ENCODE data around the gene RHOU. TPM values are rescaled to one million over a fixed set of nuclear protein-coding genes. Genes with fewer than 3 reads are reported as not detected.

Gene RHOU
- polyA plus RNA-seq, 1 donor from 2014 or later, result 13.0 TPM

DNA sequence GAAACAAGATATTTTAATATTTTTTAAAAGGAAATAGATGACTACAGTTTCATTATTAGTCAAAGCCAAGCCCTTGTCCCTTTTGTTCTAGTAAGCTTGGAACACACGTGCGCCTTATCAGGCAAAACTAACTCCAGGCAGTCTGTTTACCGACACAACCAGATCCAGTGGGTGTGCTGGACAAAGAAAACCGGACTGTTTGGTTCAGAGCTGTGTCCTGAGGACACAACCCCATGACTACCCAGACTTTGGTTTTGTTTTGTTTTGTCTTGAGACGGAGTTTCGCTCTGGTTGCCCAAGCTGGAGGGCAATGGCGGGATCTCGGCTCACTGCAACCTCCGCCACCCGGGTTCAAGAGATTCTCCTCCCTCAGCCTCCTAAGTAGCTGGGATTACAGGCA, 13.9 kb upstream of the RHOU start:
- Histone ChIP-seq H3K27ac (ENCODE audit: low read length) (no peak overlapping the region), H2AFZ (ENCODE audit: low read depth, low read length) (no peak overlapping the region), H3F3A (ENCODE audit: insufficient read depth, low read length, poor library complexity, severe bottlenecking) (no peaks in the 10 kb centered on the region), H3K27me3 (ENCODE audit: insufficient read depth, low read depth, low read length) (no peaks in the 10 kb centered on the region), H3K4me3 (ENCODE audit: low read length) (no peak overlapping the region), H4K20me1 (ENCODE audit: insufficient read depth) (no peaks in the 10 kb centered on the region), H3K9me2 (ENCODE audit: insufficient read depth, low read length) (no peaks in the 10 kb centered on the region), H3K36me3 (ENCODE audit: insufficient read depth, low read length) (no peaks in the 10 kb centered on the region), H3K9ac (ENCODE audit: low read length) (no peak overlapping the region), H3K79me2 (replicated peaks; ENCODE audit: insufficient read depth, low read length) (no peaks in the 10 kb centered on the region), H3K4me2 (ENCODE audit: low read length) (no peak overlapping the region), H3K9me3 (ENCODE audit: low read length) (no peaks in the 10 kb centered on the region)
- no peak for TF ChIP-seq REST (IDR thresholded peaks at IDR 0.05; ENCODE audit: borderline replicate concordance)
- TF ChIP-seq RAD21 (conservative IDR thresholded peaks at IDR 0.05), result no peak
- no peak for TF ChIP-seq TAF1 (IDR thresholded peaks at IDR 0.05; ENCODE audit: low read depth)
- TF ChIP-seq SMC3 (conservative IDR thresholded peaks at IDR 0.05; ENCODE audit: poor library complexity), result no peak
- TF ChIP-seq EZH2 (IDR thresholded peaks at IDR 0.05; ENCODE audit: borderline replicate concordance, insufficient read depth, low read length, poor library complexity, severe bottlenecking), result no peak
- TF ChIP-seq EP300 (conservative IDR thresholded peaks at IDR 0.05; ENCODE audit: poor library complexity, severe bottlenecking), result no peak
- TF ChIP-seq, protein P1, sequence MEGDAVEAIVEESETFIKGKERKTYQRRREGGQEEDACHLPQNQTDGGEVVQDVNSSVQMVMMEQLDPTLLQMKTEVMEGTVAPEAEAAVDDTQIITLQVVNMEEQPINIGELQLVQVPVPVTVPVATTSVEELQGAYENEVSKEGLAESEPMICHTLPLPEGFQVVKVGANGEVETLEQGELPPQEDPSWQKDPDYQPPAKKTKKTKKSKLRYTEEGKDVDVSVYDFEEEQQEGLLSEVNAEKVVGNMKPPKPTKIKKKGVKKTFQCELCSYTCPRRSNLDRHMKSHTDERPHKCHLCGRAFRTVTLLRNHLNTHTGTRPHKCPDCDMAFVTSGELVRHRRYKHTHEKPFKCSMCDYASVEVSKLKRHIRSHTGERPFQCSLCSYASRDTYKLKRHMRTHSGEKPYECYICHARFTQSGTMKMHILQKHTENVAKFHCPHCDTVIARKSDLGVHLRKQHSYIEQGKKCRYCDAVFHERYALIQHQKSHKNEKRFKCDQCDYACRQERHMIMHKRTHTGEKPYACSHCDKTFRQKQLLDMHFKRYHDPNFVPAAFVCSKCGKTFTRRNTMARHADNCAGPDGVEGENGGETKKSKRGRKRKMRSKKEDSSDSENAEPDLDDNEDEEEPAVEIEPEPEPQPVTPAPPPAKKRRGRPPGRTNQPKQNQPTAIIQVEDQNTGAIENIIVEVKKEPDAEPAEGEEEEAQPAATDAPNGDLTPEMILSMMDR (IDR thresholded peaks at IDR 0.05; ENCODE audit: poor library complexity, severe bottlenecking), result no peak
- no peak for TF ChIP-seq POLR2AphosphoS5 (IDR thresholded peaks at IDR 0.05)
- TF ChIP-seq MXI1 (conservative IDR thresholded peaks at IDR 0.05; ENCODE audit: poor library complexity, severe bottlenecking), result no peak

DNA sequence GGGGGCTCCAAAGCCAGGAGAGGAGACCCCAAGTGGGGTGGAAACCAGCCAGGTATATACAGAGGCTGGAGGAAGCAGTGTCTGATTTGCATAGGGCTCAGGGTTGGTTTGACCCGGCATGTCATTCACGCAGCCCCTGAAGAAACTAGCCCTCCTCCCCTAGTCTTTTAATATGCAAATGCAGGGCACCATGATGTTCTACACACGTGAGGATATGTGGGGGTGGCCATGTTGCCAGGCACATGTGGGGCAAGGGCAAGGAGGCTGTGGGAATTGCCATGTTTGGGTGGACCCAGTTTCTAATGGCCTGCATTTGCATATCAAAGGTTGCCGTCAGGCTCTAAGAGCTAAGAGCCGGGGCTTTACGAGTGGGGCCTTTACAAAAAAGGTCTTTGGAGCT, 12.0 kb upstream of the RHOU start:
- TF ChIP-seq TAF1 (IDR thresholded peaks at IDR 0.05; ENCODE audit: low read depth) (no peak), REST (IDR thresholded peaks at IDR 0.05; ENCODE audit: borderline replicate concordance) (no peak), POLR2AphosphoS5 (IDR thresholded peaks at IDR 0.05) (no peak), MXI1 (conservative IDR thresholded peaks at IDR 0.05; ENCODE audit: poor library complexity, severe bottlenecking) (no peak), EP300 (conservative IDR thresholded peaks at IDR 0.05; ENCODE audit: poor library complexity, severe bottlenecking) (no peak), EZH2 (IDR thresholded peaks at IDR 0.05; ENCODE audit: borderline replicate concordance, insufficient read depth, low read length, poor library complexity, severe bottlenecking) (no peak), SMC3 (conservative IDR thresholded peaks at IDR 0.05; ENCODE audit: poor library complexity) (no peak), RAD21 (conservative IDR thresholded peaks at IDR 0.05) (no peak)
- TF ChIP-seq, protein P1 (IDR thresholded peaks at IDR 0.05; ENCODE audit: poor library complexity, severe bottlenecking), result no peak
- Histone ChIP-seq H3K4me2 (ENCODE audit: low read length) (no peak overlapping the region), H4K20me1 (ENCODE audit: insufficient read depth) (no peaks in the 10 kb centered on the region), H2AFZ (ENCODE audit: low read depth, low read length) (no peak overlapping the region), H3K9me3 (ENCODE audit: low read length) (no peaks in the 10 kb centered on the region), H3K4me3 (ENCODE audit: low read length) (no peak overlapping the region), H3K9ac (ENCODE audit: low read length) (no peak overlapping the region), H3K79me2 (replicated peaks; ENCODE audit: insufficient read depth, low read length) (no peaks in the 10 kb centered on the region), H3F3A (ENCODE audit: insufficient read depth, low read length, poor library complexity, severe bottlenecking) (no peaks in the 10 kb centered on the region), H3K36me3 (ENCODE audit: insufficient read depth, low read length) (no peaks in the 10 kb centered on the region), H3K27me3 (ENCODE audit: insufficient read depth, low read depth, low read length) (no peaks in the 10 kb centered on the region), H3K9me2 (ENCODE audit: insufficient read depth, low read length) (no peaks in the 10 kb centered on the region), H3K27ac (ENCODE audit: low read length) (no peak overlapping the region)

Measured in neural cell (in vitro differentiated cells).